Activated CD8-positive, alpha-beta memory T cell treated with anti-CD3 and anti-CD28 coated beads, Interleukin-2, amount 50 U/mL, for 24 hours (primary cell): ENCODE measurements around the gene ZFYVE9.
"Not testable (repeated sequence)": the region's sequence is repeated elsewhere in the genome, so short reads cannot be mapped to it uniquely, and the experiment has no call there.

Experiments used
- DNase-seq: peaks from one replicate; pipeline ENCODE4 v3.0.0-alpha.2; 2020; ENCODE audit errors: extremely low read depth

Gene ZFYVE9

GRCh38 chr1:52367272-52367671 lies 225.4 kb downstream of the ZFYVE9 start:
- DNase-seq = no peak

GRCh38 chr1:52368383-52369172 lies 226.7 kb downstream of the ZFYVE9 start:
- DNase-seq = no peak

GRCh38 chr1:52369851-52370250 lies 228.0 kb downstream of the ZFYVE9 start:
- not testable (repeated sequence) for DNase-seq

- DNase-seq = no peak
Observed at GRCh38 chr1:52385376-52385775, 243.5 kb downstream of the ZFYVE9 start.

- DNase-seq = no peak
Observed at GRCh38 chr1:52386458-52386857, 244.6 kb downstream of the ZFYVE9 start.

GRCh38 chr1:52393174-52393573 lies 251.3 kb downstream of the ZFYVE9 start:
- no peak for DNase-seq
